Mucosa of descending colon (tissue), 3 donors: ENCODE data around the gene DLD. TPM values are rescaled to one million over a fixed set of nuclear protein-coding genes. Genes with fewer than 3 reads are reported as not detected.
"Not testable (repeated sequence)": the region's sequence is repeated elsewhere in the genome, so short reads cannot be mapped to it uniquely, and the experiment has no call there.

Experiments
- ATAC-seq: fragments of 200-7000 bp; cut with Tn5 transposase; one replicate; pipeline ENCODE4 v1.9.1; 2020; ENCODE audit warnings: mild to moderate bottlenecking, moderate library complexity
- DNase-seq, 3 donors: peaks; one replicate each; pipeline ENCODE4 v3.0.0-alpha.2; 2020
- H3K36me3 ChIP-seq: fragments of 200-600 bp; one replicate; pipeline ENCODE4 v1.8.0; 2021; ENCODE audit warnings: low read depth, mild to moderate bottlenecking
- H3K4me1 ChIP-seq: fragments of 200-600 bp; one replicate; pipeline ENCODE4 v1.8.0; 2021; ENCODE audit warnings: low read depth, mild to moderate bottlenecking
- H3K4me3 ChIP-seq: fragments of 200-600 bp; one replicate; pipeline ENCODE4 v1.8.0; 2021; ENCODE audit warnings: mild to moderate bottlenecking
- H3K9me3 ChIP-seq: fragments of 200-600 bp; one replicate; pipeline ENCODE4 v1.8.0; 2021; ENCODE audit warnings: mild to moderate bottlenecking
- intact Hi-C, 2 donors: fragments of 100-400 bp; cut with DNase I in 1 of 2; cut with micrococcal nuclease in 1 of 2; formaldehyde crosslinking; loops; one replicate each; pipeline versions ENCODE4 v1.11.0 to v1.11.1; 2022; cut with DNase I, micrococcal nuclease
- total RNA-seq, 3 donors: library from RNA; stranded (reverse); fragmentation: NEBNext Ultra II Directional in 2 of 3; extraction: Animal tissue kit (Norgen Biotek cat#: 25700) in 2 of 3; gene quantifications; one replicate each; pipeline versions ENCODE4 v1.2.1 to v1.2.4, GENCODE V29; 2021 to 2023
- TF ChIP-seq, protein P1 (sequence below): fragments of 200-600 bp; IDR thresholded peaks from one replicate; pipeline ENCODE4 v1.8.0; 2022; ENCODE audit warnings: antibody characterized with exemption, mild to moderate bottlenecking
- donor health status: DM: no; HTN: no; CAD: no; lungs with moderate emphysema.
- donor health status: DM: no; HTN: no; CAD: no.
- donor health status: DM: no; HTN: yes; CAD: no.

DLD gene
- total RNA-seq, 3 donors from 2014 or later = 108 to 150 (median 113) TPM

GRCh38 chr7:107877731-107878382 lies 13.1 kb upstream of the DLD start:
- TF ChIP-seq, protein P1, sequence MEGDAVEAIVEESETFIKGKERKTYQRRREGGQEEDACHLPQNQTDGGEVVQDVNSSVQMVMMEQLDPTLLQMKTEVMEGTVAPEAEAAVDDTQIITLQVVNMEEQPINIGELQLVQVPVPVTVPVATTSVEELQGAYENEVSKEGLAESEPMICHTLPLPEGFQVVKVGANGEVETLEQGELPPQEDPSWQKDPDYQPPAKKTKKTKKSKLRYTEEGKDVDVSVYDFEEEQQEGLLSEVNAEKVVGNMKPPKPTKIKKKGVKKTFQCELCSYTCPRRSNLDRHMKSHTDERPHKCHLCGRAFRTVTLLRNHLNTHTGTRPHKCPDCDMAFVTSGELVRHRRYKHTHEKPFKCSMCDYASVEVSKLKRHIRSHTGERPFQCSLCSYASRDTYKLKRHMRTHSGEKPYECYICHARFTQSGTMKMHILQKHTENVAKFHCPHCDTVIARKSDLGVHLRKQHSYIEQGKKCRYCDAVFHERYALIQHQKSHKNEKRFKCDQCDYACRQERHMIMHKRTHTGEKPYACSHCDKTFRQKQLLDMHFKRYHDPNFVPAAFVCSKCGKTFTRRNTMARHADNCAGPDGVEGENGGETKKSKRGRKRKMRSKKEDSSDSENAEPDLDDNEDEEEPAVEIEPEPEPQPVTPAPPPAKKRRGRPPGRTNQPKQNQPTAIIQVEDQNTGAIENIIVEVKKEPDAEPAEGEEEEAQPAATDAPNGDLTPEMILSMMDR = no peak
- Histone ChIP-seq H3K4me1 (no peaks in the 10 kb centered on the region), H3K9me3 (no peaks in the 10 kb centered on the region), H3K4me3 (no peak overlapping the region), H3K36me3 (no peaks in the 10 kb centered on the region)
- intact Hi-C loops = loop anchor here (10.0 kb wide), 3 partner anchors 93 to 413 kb away; partner anchors contain the start of gene CBLL1 (in 2 of the 2)
- DNase-seq (no peak), ATAC-seq (no peak)

DNA sequence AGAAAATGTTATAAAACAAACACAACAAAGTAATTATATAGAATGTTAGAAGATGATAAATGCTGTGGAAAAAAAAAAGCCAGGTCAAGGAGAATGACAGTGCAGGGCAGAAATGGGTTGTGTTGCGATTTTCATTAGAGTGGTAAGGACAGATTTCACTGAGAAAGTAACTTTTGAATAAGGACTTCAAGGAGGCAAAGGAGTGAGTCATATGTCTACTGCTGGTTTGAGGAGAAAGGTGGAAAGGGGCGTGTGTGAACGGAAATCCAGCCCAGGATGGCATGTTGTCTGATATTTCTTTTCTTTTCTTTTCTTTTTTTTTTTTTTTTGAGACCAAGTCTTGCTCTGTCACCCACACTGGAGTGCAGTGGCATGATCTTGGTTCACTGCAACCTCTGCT lies 12.3 kb upstream of the DLD start:
- Histone ChIP-seq H3K36me3 (no peaks in the 10 kb centered on the region), H3K4me1 (no peaks in the 10 kb centered on the region), H3K4me3 (no peak overlapping the region), H3K9me3 (no peaks in the 10 kb centered on the region)
- DNase-seq = no peak
- no peak for ATAC-seq
- TF ChIP-seq, protein P1 = no peak
- intact Hi-C loops = loop anchor here (10.0 kb wide), 3 partner anchors 94 to 414 kb away; partner anchors contain the start of gene CBLL1 (in 2 of the 2)

DNA sequence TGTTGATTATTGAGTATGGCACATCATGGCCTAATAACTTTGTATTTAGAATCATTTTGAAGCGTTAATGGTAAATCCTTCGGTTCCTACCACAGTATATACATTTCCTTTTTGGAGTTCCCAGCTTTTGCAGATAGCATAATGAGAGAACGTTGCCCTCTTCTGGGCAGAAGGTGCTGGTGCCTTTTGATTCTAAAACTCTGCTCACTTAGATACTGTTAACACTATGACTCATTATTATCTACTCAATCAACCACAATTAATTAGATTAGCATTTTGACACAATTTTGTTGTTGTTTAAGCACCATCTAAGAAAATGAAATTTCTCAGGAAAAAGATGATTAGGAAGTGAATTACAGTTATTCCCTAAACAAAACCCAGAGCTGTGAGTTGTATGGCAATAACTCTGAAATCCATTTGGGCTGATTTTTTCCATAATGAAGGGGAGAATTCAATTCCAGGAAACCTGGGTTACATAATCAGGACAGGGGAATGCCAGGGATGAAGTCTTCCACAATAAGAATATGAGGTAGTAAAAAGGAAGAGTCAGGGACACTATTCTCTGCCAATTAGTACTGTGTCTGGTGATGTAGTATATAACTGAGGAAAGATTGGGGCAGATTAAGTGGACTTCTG lies 11.5 kb upstream of the DLD start:
- no peaks in the 10 kb centered on the region for H3K36me3 ChIP-seq
- peak in 1 of 3 donors; percentile 74 for DNase-seq
- no peaks in the 10 kb centered on the region for H3K9me3 ChIP-seq
- peak; percentile 84 for ATAC-seq
- H3K4me3 ChIP-seq = no peak overlapping the region
- H3K4me1 ChIP-seq = no peaks in the 10 kb centered on the region
- TF ChIP-seq, protein P1 = peak; percentile 51
- intact Hi-C loops = loop anchor here (10.0 kb wide), 3 partner anchors 95 to 415 kb away; partner anchors contain the start of gene CBLL1 (in 2 of the 2)

- Histone ChIP-seq H3K36me3 (no peaks in the 10 kb centered on the region), H3K4me3 (no peak overlapping the region), H3K9me3 (no peaks in the 10 kb centered on the region), H3K4me1 (no peaks in the 10 kb centered on the region)
- intact Hi-C loops = no loop called here
- ATAC-seq (no peak), DNase-seq (no peak)
- TF ChIP-seq, protein P1 = no peak
These were observed 8.2 kb upstream of the DLD start for GRCh38 chr7:107882766-107883165.

DNA sequence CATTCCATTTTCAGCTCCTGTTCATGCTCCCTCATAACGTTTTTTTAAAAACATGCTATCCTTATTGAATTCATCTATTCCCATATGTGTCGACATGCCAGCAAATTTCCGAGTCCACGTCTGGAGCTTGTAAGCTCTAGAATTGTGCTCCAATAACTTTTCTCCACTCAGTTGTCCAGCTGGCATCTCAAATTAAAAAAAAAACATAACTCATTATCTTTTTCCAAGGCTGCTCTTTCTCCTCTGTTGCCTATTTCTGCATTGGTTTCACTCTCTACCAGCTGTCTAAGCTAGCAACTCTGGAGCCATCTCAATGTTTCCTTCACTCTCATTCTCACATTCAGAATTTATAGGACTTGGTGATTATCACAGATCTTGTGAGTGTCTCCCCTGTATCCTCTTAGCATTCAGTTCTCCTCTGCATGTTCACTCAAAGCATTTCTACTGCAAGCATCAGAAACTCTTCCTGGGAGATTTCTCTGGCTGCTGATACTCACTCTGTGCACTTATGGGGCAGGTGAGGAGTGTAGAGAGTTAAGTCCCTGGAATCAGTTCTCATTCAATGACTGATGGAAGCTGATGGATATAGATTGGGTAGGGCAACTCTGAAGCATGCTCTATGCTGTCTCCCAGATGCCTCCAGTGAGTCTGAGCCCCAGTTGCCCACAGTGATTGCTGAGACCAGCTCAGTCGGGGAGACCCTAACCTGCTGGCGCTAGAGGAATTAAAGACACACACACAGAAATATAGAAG lies 6.7 kb upstream of the DLD start:
- Histone ChIP-seq H3K36me3 (no peaks in the 10 kb centered on the region), H3K4me3 (no peak overlapping the region), H3K9me3 (no peaks in the 10 kb centered on the region), H3K4me1 (no peaks in the 10 kb centered on the region)
- TF ChIP-seq, protein P1 = no peak
- intact Hi-C loops = no loop called here
- ATAC-seq (no peak), DNase-seq (no peak)

DNA sequence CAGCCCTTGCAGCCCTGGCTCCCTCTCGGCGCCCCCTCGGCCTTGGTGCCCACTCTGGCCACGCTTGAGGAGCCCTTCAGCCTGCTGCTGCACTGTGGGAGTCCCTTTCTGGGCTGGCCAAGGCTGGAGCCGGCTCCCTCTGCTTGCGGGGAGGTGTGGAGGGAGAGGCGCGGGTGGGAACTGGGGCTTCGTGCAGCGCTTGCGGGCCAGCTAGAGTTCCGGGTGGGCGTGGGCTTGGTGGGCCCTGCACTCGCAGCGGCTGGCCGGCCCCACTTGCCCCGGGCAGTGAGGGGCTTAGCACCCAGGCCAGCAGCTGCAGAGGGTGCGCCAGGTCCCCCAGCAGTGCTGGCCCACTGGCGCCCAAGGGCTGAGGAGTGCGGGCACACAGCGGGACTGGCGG lies 3.2 kb upstream of the DLD start:
- H3K9me3 ChIP-seq, H3K4me3 ChIP-seq, intact Hi-C loops, DNase-seq, H3K36me3 ChIP-seq, ATAC-seq: not testable (repeated sequence)
- H3K4me1 ChIP-seq = peaks cover 14% of the 10 kb centered on the region
